HTR-8/SVneo (cell line): ENCODE data around the gene CTSO.

ENCODE experiments used
- DNase-seq: peaks from one replicate; pipeline ENCODE4 v3.0.0; 2011; ENCODE audit warnings: low spot score, mixed read lengths; ENCODE audit not compliant: insufficient read length
- FAIRE-seq: peaks from 2 replicates; lab custom pipeline; 2011; peaks lifted over from hg19 to GRCh38; lab: Jason Lieb, UNC

The CTSO gene

GRCh38 chr4:155953151-155954117 lies at the start of gene CTSO:
Gene CTSO, minus strand, starts transcription at chr4:155953866. Its CDS starts 19 bp downstream, at chr4:155953847.
- FAIRE-seq, result no peak

GRCh38 chr4:156000491-156000890 lies 46.8 kb upstream of the CTSO start:
- FAIRE-seq (no peak), DNase-seq (no peak)

More at GRCh38 chr4:155953151-155954117, at the start of gene CTSO:
- DNase-seq, result peak; percentile 65

GRCh38 chr4:155999725-156000124 lies 46.1 kb upstream of the CTSO start:
- no peak for FAIRE-seq
- peak; percentile 10 for DNase-seq

GRCh38 chr4:155995069-155995468 lies 41.4 kb upstream of the CTSO start:
- FAIRE-seq, result no peak
- no peak for DNase-seq

- FAIRE-seq, result no peak
- DNase-seq, result no peak
Measured at GRCh38 chr4:155984106-155984797, 30.6 kb upstream of the CTSO start.

GRCh38 chr4:155982736-155983385 lies 29.2 kb upstream of the CTSO start:
- DNase-seq, result no peak
- FAIRE-seq, result no peak

- DNase-seq (no peak), FAIRE-seq (no peak)
Measured at GRCh38 chr4:155978810-155979209, 25.1 kb upstream of the CTSO start.

GRCh38 chr4:155975511-155975910 lies 21.8 kb upstream of the CTSO start:
- no peak for FAIRE-seq
- no peak for DNase-seq

- DNase-seq (no peak), FAIRE-seq (no peak)
Measured at GRCh38 chr4:155974996-155975395, 21.3 kb upstream of the CTSO start.

- DNase-seq, result no peak
- no peak for FAIRE-seq
Measured at GRCh38 chr4:155974476-155974749, 20.7 kb upstream of the CTSO start.

GRCh38 chr4:155973639-155974475 lies 20.2 kb upstream of the CTSO start:
- FAIRE-seq, result no peak
- DNase-seq, result no peak

GRCh38 chr4:155972098-155972497 lies 18.4 kb upstream of the CTSO start:
- FAIRE-seq, result peak; percentile 76

GRCh38 chr4:155966731-155967395 lies 13.2 kb upstream of the CTSO start:
- no peak for DNase-seq

More at GRCh38 chr4:155972098-155972497, 18.4 kb upstream of the CTSO start:
- DNase-seq, result peak; percentile 24

GRCh38 chr4:155966171-155966570 lies 12.5 kb upstream of the CTSO start:
- FAIRE-seq (no peak), DNase-seq (no peak)

More at GRCh38 chr4:155966731-155967395, 13.2 kb upstream of the CTSO start:
- FAIRE-seq, result no peak

- no peak for DNase-seq
- FAIRE-seq, result no peak
Measured at GRCh38 chr4:155964016-155964891, 10.6 kb upstream of the CTSO start.

GRCh38 chr4:155962767-155963166 lies 9.1 kb upstream of the CTSO start:
- DNase-seq (no peak), FAIRE-seq (no peak)

- DNase-seq (no peak), FAIRE-seq (no peak)
Measured at GRCh38 chr4:155961575-155961974, 7.9 kb upstream of the CTSO start.

GRCh38 chr4:155960522-155960921 lies 6.9 kb upstream of the CTSO start:
- DNase-seq, result no peak
- no peak for FAIRE-seq
